ENCODE measurements around the gene DNTT.

Gene DNTT

DNA sequence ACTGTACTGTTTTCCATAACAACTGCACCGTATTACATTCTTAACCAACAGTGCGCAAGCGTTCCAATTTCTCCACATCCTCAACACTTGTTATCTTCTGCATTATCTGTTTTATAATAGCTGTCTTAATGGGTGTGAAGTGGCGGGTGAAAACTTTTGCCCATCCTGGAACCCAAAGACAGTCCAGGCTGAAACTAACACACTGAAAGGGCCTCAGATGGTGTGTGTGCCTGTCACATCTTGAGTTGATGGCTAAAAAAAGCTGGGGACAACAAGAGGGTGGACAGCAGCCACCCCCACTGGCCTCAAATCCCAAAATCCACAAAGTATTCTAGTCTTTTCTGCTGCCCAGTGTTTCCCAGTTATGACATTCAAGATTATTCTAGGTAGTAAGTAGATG, 35.1 kb downstream of the DNTT start:
- H3K9me3 ChIP-seq (ENCODE audit: severe bottlenecking): no peaks in the 10 kb centered on the region
- no peak for DNase-seq (ENCODE audit: low spot score)
- no peak overlapping the region for H3K27ac ChIP-seq (ENCODE audit: poor library complexity, severe bottlenecking)
- no peak for ATAC-seq (ENCODE audit: low read depth)
- H3K4me3 ChIP-seq (ENCODE audit: severe bottlenecking): no peak overlapping the region
- TF ChIP-seq, protein P1, sequence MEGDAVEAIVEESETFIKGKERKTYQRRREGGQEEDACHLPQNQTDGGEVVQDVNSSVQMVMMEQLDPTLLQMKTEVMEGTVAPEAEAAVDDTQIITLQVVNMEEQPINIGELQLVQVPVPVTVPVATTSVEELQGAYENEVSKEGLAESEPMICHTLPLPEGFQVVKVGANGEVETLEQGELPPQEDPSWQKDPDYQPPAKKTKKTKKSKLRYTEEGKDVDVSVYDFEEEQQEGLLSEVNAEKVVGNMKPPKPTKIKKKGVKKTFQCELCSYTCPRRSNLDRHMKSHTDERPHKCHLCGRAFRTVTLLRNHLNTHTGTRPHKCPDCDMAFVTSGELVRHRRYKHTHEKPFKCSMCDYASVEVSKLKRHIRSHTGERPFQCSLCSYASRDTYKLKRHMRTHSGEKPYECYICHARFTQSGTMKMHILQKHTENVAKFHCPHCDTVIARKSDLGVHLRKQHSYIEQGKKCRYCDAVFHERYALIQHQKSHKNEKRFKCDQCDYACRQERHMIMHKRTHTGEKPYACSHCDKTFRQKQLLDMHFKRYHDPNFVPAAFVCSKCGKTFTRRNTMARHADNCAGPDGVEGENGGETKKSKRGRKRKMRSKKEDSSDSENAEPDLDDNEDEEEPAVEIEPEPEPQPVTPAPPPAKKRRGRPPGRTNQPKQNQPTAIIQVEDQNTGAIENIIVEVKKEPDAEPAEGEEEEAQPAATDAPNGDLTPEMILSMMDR (IDR thresholded peaks at IDR 0.05; ENCODE audit: poor library complexity, severe bottlenecking): no peak
- no peaks in the 10 kb centered on the region for H3K4me1 ChIP-seq (ENCODE audit: insufficient read depth, poor library complexity, severe bottlenecking)
- H3K27me3 ChIP-seq (ENCODE audit: insufficient read depth, poor library complexity, severe bottlenecking): no peaks in the 10 kb centered on the region
- no peaks in the 10 kb centered on the region for H3K36me3 ChIP-seq (ENCODE audit: low read depth)

DNA sequence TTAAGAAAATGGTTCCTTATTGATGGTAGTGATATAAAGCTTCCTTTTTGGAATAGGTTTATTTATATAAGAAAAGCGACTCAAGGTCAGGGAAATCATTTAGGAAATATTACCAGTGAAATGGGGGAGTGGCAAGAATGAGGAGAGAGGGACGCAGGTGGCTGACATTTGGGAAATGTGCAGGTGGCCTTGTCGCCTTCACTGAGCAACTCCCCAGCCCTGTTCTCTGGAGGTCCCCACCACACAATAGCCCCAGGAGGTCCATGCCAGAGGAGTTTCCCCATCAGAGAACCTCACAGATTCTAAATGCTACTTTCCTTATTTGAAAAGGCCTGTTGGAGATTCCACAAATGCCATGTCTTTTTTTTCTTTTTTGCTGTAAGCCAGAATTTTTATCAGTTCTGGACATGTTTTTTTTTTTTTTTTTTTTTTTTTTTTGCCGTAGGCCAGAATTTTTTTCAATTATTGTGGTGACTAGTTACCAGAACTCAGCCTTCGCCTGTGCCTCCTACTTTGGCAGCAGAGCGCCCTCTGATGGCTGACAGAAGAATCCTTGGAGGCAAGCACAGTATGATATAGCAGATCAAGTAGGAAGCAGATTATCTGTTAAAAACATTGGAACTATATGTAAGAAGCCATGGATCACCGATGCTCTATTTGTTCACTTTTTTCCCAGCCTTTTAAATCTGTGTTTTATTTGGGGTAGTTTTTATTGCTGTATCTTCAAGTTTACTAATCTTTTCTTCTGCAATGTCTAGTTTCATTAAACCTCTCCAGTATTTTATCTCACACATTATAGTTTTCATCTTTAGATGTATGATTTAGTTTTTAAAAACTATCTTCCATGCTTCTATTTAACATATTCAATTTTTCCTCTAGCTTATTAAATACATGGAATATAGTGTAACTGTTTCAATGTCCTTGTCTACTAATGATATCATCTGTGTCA, 36.0 kb downstream of the DNTT start:
- H3K4me3 ChIP-seq (ENCODE audit: severe bottlenecking): no peak overlapping the region
- no peaks in the 10 kb centered on the region for H3K9me3 ChIP-seq (ENCODE audit: severe bottlenecking)
- H3K4me1 ChIP-seq (ENCODE audit: insufficient read depth, poor library complexity, severe bottlenecking): no peaks in the 10 kb centered on the region
- H3K36me3 ChIP-seq (ENCODE audit: low read depth): no peaks in the 10 kb centered on the region
- DNase-seq (ENCODE audit: low spot score) (no peak), ATAC-seq (ENCODE audit: low read depth) (0 out of 3 replicates have a peak, but pooled peaks have one; percentile 38)
- no peaks in the 10 kb centered on the region for H3K27me3 ChIP-seq (ENCODE audit: insufficient read depth, poor library complexity, severe bottlenecking)
- TF ChIP-seq, protein P1 (IDR thresholded peaks at IDR 0.05; ENCODE audit: poor library complexity, severe bottlenecking): peak; percentile 45
- no peak overlapping the region for H3K27ac ChIP-seq (ENCODE audit: poor library complexity, severe bottlenecking)

DNA sequence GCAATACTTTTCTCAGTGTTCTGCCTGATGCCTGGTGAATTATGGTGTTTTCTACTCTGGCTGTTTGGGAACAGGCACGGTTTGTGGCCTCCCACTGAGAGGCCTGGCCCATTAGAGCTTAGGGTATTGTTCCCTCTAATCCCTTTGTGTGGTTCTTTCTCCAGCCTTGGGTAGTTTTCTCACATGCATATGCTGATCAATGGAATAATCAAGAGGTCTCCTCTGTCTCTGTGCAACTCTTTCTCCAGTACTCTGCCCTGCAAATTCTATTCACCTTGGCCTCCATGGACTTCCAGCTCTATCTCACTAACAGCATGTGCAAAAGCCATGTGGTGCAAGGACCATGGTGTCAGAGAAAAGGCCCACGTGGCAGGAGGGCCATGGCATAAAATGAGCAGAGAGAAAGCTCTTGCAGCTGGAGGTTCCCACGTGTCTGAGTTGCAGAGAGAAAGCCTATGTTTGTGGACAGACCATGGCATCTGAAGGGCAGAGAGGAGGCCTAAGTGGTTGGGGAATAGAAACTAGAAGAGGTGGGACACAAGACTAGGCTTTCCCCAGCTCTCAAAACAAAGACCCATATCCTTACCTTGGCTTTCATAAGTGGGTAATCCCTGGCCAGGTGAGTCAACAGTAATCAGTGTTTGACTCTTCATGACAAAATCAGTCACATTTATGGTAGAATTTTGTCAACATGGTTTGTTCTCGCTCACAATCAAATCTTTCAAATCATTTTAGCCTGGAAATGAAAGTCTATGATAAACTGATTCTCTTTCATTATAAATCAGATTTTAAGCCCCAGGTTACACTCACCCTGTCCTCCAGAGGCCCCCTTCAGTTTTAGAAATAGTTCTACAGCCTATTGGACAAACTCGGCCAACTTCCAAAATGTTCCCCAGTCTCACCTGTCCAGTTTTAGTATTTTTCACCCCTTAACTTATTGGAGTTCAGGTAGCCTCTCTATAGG, 37.3 kb downstream of the DNTT start:
- Histone ChIP-seq H3K4me3 (ENCODE audit: severe bottlenecking) (no peak overlapping the region), H3K9me3 (ENCODE audit: severe bottlenecking) (peaks cover 2% of the 10 kb centered on the region), H3K27ac (ENCODE audit: poor library complexity, severe bottlenecking) (no peak overlapping the region), H3K36me3 (ENCODE audit: low read depth) (no peaks in the 10 kb centered on the region), H3K27me3 (ENCODE audit: insufficient read depth, poor library complexity, severe bottlenecking) (no peaks in the 10 kb centered on the region), H3K4me1 (ENCODE audit: insufficient read depth, poor library complexity, severe bottlenecking) (no peaks in the 10 kb centered on the region)
- no peak for ATAC-seq (ENCODE audit: low read depth)
- TF ChIP-seq, protein P1 (IDR thresholded peaks at IDR 0.05; ENCODE audit: poor library complexity, severe bottlenecking): no peak
- DNase-seq (ENCODE audit: low spot score): no peak

DNA sequence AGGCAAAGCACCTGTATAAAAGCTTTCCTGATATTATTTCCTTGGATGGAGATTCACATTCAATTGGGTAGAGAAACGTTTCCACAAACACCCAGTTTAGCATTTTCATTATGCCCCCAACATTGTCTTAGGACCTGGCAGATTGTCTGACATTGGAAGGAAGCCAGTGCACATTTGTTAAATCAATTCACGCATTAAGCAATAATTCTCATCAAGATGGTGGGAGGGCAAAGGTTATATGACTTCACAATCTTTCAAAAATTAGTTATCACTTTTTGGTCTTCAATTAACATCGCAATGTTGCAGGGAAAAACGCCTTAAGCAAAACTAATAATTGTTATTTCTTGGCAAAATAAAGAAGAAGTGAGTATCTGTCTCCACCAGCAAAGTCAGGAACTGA, 38.2 kb downstream of the DNTT start:
- peaks cover 2% of the 10 kb centered on the region for H3K9me3 ChIP-seq (ENCODE audit: severe bottlenecking)
- no peak overlapping the region for H3K4me3 ChIP-seq (ENCODE audit: severe bottlenecking)
- H3K4me1 ChIP-seq (ENCODE audit: insufficient read depth, poor library complexity, severe bottlenecking): no peaks in the 10 kb centered on the region
- TF ChIP-seq, protein P1 (IDR thresholded peaks at IDR 0.05; ENCODE audit: poor library complexity, severe bottlenecking): no peak
- H3K27me3 ChIP-seq (ENCODE audit: insufficient read depth, poor library complexity, severe bottlenecking): no peaks in the 10 kb centered on the region
- H3K36me3 ChIP-seq (ENCODE audit: low read depth): no peaks in the 10 kb centered on the region
- DNase-seq (ENCODE audit: low spot score) (no peak), ATAC-seq (ENCODE audit: low read depth) (no peak)
- H3K27ac ChIP-seq (ENCODE audit: poor library complexity, severe bottlenecking): no peak overlapping the region
